HCT116 (cell line): ENCODE results near the gene INTS4. TPM values are rescaled to one million over a fixed set of nuclear protein-coding genes. Genes with fewer than 3 reads are reported as not detected.
"Not testable (repeated sequence)": the region's sequence is repeated elsewhere in the genome, so short reads cannot be mapped to it uniquely, and the experiment has no call there.

Experiments used
- ATAC-seq: fragments of 200-7000 bp; cut with Tn5 transposase; 2 replicates; pipeline ENCODE4 v1.9.1; 2020; ENCODE audit warnings: mild to moderate bottlenecking, moderate library complexity
- BruUV-seq: library from RNA; stranded (reverse); fragments of 400-500 nt; replicated peaks from 2 replicates; lab custom pipeline; 2021; lab: Mats Ljungman, UMichigan
- CTCF ChIA-PET: fragments of 300-600 bp; sonication (Branson Sonifier 250); formaldehyde crosslinking; loops from one replicate; lab custom pipeline; 2021; ENCODE audit warnings: antibody characterized with exemption; lab: Charles Lee
- POLR2A ChIA-PET: fragments of 300-600, 350-600 bp; sonication (Branson Sonifier 250); formaldehyde crosslinking; loops from one replicate; lab custom pipeline; 2021; ENCODE audit warnings: antibody characterized with exemption; lab: Charles Lee
- RAD21 ChIA-PET, 2 experiments: fragments of 300-600 bp; sonication (Branson Sonifier 250); formaldehyde crosslinking; loops; one replicate each; lab custom pipeline; 2023; ENCODE audit warnings: low total read pairs in 2 of 2; ENCODE audit not compliant: uncharacterized antibody in 2 of 2, unreplicated experiment in 2 of 2, low non-redundant PET in 1 of 2; lab: Charles Lee
- DNase-seq: peaks from one replicate; pipeline ENCODE4 v3.0.0-alpha.2; 2010; ENCODE audit warnings: low read depth, low spot score
- H2AFZ ChIP-seq: fragments of 200-600 bp; shearing (Covaris generic), sonication (generic); 2 replicates; pipeline ENCODE4 v1.6.1; 2017; ENCODE audit warnings: low read depth, mixed run types, mixed read lengths, antibody characterized with exemption, low read length; ENCODE audit not compliant: poor library complexity, severe bottlenecking
- H3K27ac ChIP-seq: 2 replicates; pipeline ENCODE4 v1.5.1; 2012; ENCODE audit warnings: low read depth, low read length
- H3K27me3 ChIP-seq: fragments of 200-600 bp; sonication (generic); 2 replicates; pipeline ENCODE4 v1.6.1; 2016; ENCODE audit warnings: mixed run types, low read length, mixed read lengths; ENCODE audit not compliant: insufficient read depth
- H3K36me3 ChIP-seq, 2 experiments: fragments of 200-500 bp in 1 of 2; fragments of 200-600 bp in 1 of 2; sonication (Bioruptor generic) in 1 of 2; sonication (generic) in 1 of 2; 2 replicates each; pipeline versions ENCODE4 v1.5.1 to v1.6.1; 2014 to 2016; ENCODE audit warnings: low read length in 2 of 2, inconsistent platforms in 1 of 2, mixed read lengths in 1 of 2, mixed run types in 1 of 2; ENCODE audit not compliant: insufficient read depth in 2 of 2, control insufficient read depth in 1 of 2
- H3K4me1 ChIP-seq, 2 experiments: fragments of 200-600 bp in 1 of 2; sonication (generic) in 1 of 2; 2 replicates each; pipeline versions ENCODE4 v1.5.1 to v1.6.1; 2012 to 2017; ENCODE audit warnings: low read length in 2 of 2, inconsistent platforms in 1 of 2, mild to moderate bottlenecking in 1 of 2, mixed read lengths in 1 of 2, mixed run types in 1 of 2, moderate library complexity in 1 of 2; ENCODE audit not compliant: insufficient read depth in 2 of 2, control insufficient read depth in 1 of 2
- H3K4me2 ChIP-seq: fragments of 200-600 bp; sonication (generic); 2 replicates; pipeline ENCODE4 v1.6.1; 2017; ENCODE audit warnings: mixed run types, low read length, mixed read lengths
- H3K4me3 ChIP-seq, 2 experiments: fragments of 200-600 bp in 1 of 2; sonication (generic) in 1 of 2; replicated peaks in 1 of 2; 2 replicates each; pipeline ENCODE4 v1.5.1; 2011 to 2016; ENCODE audit warnings: low read length in 2 of 2, control low read depth in 1 of 2, low read depth in 1 of 2, mild to moderate bottlenecking in 1 of 2, mixed read lengths in 1 of 2, mixed run types in 1 of 2
- H3K79me2 ChIP-seq: fragments of 200-600 bp; sonication (generic); 2 replicates; pipeline ENCODE4 v1.6.1; 2017; ENCODE audit warnings: mild to moderate bottlenecking, mixed run types, low read length, moderate library complexity, mixed read lengths; ENCODE audit not compliant: insufficient read depth
- H3K9ac ChIP-seq: fragments of 200-600 bp; sonication (generic); 2 replicates; pipeline ENCODE4 v1.6.1; 2016; ENCODE audit warnings: low read length, mixed read lengths
- H3K9me2 ChIP-seq: fragments of 200-600 bp; sonication (generic), shearing (Covaris generic); 2 replicates; pipeline ENCODE4 v1.6.1; 2017; ENCODE audit warnings: mixed run types, mild to moderate bottlenecking, moderate library complexity; ENCODE audit not compliant: insufficient read depth
- H3K9me3 ChIP-seq, 2 experiments: fragments of 200-500 bp in 1 of 2; fragments of 200-600 bp in 1 of 2; sonication (Bioruptor generic) in 1 of 2; sonication (generic) in 1 of 2; 2 replicates each; pipeline ENCODE4 v1.6.1; 2014 to 2017; ENCODE audit warnings: low read length in 2 of 2, mixed read lengths in 2 of 2, inconsistent platforms in 1 of 2, low read depth in 1 of 2, mild to moderate bottlenecking in 1 of 2, mixed run types in 1 of 2, moderate library complexity in 1 of 2; ENCODE audit not compliant: control insufficient read depth in 1 of 2, insufficient read depth in 1 of 2
- H4K20me1 ChIP-seq: fragments of 200-600 bp; sonication (generic), shearing (Covaris generic); 2 replicates; pipeline ENCODE4 v1.6.1; 2017; ENCODE audit warnings: mixed run types, mild to moderate bottlenecking, moderate library complexity; ENCODE audit not compliant: insufficient read depth
- REST ChIP-seq: IDR thresholded peaks from 2 replicates; pipeline ENCODE4 v1.6.1; 2012; ENCODE audit warnings: low read depth
- intact Hi-C: fragments of 100-400 bp; cut with micrococcal nuclease; formaldehyde crosslinking; loops from 2 replicates; pipeline ENCODE4 v1.10.0; 2022
- total RNA-seq: library from RNA; stranded (reverse); gene quantifications from one replicate; pipeline ENCODE4 v1.2.1, GENCODE V29; 2021; ENCODE audit not compliant: unreplicated experiment
- TF ChIP-seq, protein P1 (sequence below), 3 experiments: fragments of 200-600 bp in 1 of 3; sonication (generic) in 1 of 3; IDR thresholded peaks in 2 of 3; conservative IDR thresholded peaks in 1 of 3; 2 replicates each; pipeline ENCODE4 v1.5.1; 2012 to 2017; ENCODE audit warnings: low read depth in 2 of 3, low read length in 2 of 3, antibody characterized with exemption in 1 of 3, borderline replicate concordance in 1 of 3, control low read depth in 1 of 3, mild to moderate bottlenecking in 1 of 3, mixed read lengths in 1 of 3, mixed run types in 1 of 3, moderate library complexity in 1 of 3; ENCODE audit not compliant: insufficient read depth in 1 of 3

The INTS4 gene
- total RNA-seq, 1 experiment from 2014 or later: 41.0 TPM

DNA sequence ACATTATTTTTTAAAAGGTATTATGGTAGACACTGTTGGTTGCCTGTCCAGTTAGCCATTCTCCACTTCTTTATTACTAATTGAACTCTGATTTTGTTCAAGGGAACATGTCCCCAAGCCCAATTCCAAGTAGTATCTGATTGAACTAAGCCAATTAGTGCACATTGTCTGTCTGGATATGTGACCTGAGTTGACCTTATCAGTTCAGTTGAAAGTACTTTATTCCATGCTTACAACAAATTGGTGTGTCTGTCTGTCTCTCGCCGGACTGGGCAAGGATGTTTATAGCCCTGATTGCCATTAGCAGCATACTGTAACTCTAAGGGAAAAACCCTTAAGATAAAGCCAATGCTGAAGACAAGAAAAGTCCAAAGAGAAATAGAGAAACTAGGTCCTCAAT is 85.6 kb downstream of the INTS4 start (continued):
- TF ChIP-seq, protein P1, sequence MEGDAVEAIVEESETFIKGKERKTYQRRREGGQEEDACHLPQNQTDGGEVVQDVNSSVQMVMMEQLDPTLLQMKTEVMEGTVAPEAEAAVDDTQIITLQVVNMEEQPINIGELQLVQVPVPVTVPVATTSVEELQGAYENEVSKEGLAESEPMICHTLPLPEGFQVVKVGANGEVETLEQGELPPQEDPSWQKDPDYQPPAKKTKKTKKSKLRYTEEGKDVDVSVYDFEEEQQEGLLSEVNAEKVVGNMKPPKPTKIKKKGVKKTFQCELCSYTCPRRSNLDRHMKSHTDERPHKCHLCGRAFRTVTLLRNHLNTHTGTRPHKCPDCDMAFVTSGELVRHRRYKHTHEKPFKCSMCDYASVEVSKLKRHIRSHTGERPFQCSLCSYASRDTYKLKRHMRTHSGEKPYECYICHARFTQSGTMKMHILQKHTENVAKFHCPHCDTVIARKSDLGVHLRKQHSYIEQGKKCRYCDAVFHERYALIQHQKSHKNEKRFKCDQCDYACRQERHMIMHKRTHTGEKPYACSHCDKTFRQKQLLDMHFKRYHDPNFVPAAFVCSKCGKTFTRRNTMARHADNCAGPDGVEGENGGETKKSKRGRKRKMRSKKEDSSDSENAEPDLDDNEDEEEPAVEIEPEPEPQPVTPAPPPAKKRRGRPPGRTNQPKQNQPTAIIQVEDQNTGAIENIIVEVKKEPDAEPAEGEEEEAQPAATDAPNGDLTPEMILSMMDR (IDR thresholded peaks at IDR 0.05 in 2 of 3, conservative IDR thresholded peaks at IDR 0.05 in 1 of 3; ENCODE audit: borderline replicate concordance in 1 of 3, insufficient read depth in 1 of 3, low read depth in 2 of 3, low read length in 2 of 3): no peak
- TF ChIP-seq REST: no peak

- H3K9me3 ChIP-seq, BruUV-seq, H3K4me2 ChIP-seq, H4K20me1 ChIP-seq, H3K4me3 ChIP-seq, H3K4me1 ChIP-seq, H3K9ac ChIP-seq, CTCF ChIA-PET, POLR2A ChIA-PET, ATAC-seq, H3K27ac ChIP-seq, RAD21 ChIA-PET, H3K79me2 ChIP-seq, H3K36me3 ChIP-seq, H2AFZ ChIP-seq, H3K27me3 ChIP-seq, H3K9me2 ChIP-seq, intact Hi-C loops, DNase-seq: not testable (repeated sequence)
These were observed 99.5 kb downstream of the INTS4 start for GRCh38 chr11:77894949-77895348.

DNA sequence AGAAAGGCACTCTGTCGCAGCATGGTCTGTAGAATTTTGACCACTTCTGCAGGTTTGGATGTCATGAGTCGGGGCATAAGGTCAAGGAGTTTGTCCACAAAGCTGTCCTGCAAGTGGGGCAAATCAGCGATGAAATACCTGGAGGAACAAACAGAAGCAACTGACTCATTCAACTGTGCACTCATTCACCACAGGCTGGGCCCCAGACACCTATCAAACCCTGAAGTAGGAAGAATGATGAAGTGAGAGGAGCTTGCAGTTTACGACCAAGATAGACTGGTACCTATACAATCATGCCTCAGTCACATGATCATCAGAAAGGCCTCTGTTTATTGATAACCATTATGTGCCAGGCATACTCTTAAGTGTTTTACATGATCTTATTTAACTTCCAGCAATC is 102.8 kb downstream of the INTS4 start:
- CTCF ChIA-PET, RAD21 ChIA-PET, DNase-seq, BruUV-seq, POLR2A ChIA-PET, H3K9me2 ChIP-seq, H4K20me1 ChIP-seq, H3K4me2 ChIP-seq, ATAC-seq, H3K27ac ChIP-seq, H3K4me3 ChIP-seq, H3K9me3 ChIP-seq, H3K79me2 ChIP-seq, H3K36me3 ChIP-seq, intact Hi-C loops, H3K9ac ChIP-seq, H2AFZ ChIP-seq, H3K4me1 ChIP-seq, H3K27me3 ChIP-seq: not testable (repeated sequence)

DNA sequence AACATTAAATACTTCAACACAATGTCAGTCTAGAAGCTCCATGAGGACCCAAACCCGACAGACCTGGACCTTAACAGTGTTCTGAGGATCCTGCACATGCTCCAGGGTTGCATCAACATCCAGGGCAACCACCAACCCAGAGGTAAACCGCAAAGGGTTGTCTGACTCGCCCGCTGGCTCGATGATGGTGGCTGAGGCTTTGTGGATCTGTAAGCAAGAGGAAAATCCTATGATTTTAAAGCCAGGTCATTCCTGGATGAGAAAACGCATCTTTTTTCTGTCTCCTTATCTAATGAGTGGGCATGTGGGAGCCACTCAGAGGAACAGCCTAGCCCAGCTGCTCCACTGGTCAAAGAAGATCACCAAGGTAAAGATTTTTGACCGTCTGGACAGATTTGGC is 103.2 kb downstream of the INTS4 start:
- DNase-seq, H3K9me2 ChIP-seq, H3K4me1 ChIP-seq, BruUV-seq, CTCF ChIA-PET, H3K27ac ChIP-seq, H3K36me3 ChIP-seq, POLR2A ChIA-PET, H3K9ac ChIP-seq, H3K79me2 ChIP-seq, ATAC-seq, H3K27me3 ChIP-seq, H2AFZ ChIP-seq, H3K4me3 ChIP-seq, H4K20me1 ChIP-seq, H3K4me2 ChIP-seq, RAD21 ChIA-PET, H3K9me3 ChIP-seq, intact Hi-C loops: not testable (repeated sequence)
